Measurements from ENCODE around the gene ZC3H13.

ZC3H13 gene

GRCh38 chr13:45928176-45928575 is 124.4 kb downstream of the ZC3H13 start:
- DNase-seq (no peak), ATAC-seq (no peak)
- H3K36me3 Mint-ChIP-seq (ENCODE audit: low read depth): no peaks in the 10 kb centered on the region
- H3K27ac Mint-ChIP-seq: no peak overlapping the region
- H3K4me3 Mint-ChIP-seq: no peak overlapping the region
- no peaks in the 10 kb centered on the region for H3K9me3 Mint-ChIP-seq
- H3K4me1 Mint-ChIP-seq: no peaks in the 10 kb centered on the region
- H3K27me3 Mint-ChIP-seq: peaks cover 3% of the 10 kb centered on the region

GRCh38 chr13:45926741-45927140 is 125.8 kb downstream of the ZC3H13 start:
- H3K9me3 Mint-ChIP-seq: no peaks in the 10 kb centered on the region
- no peaks in the 10 kb centered on the region for H3K4me1 Mint-ChIP-seq
- H3K36me3 Mint-ChIP-seq (ENCODE audit: low read depth): no peaks in the 10 kb centered on the region
- no peak for ATAC-seq
- H3K27me3 Mint-ChIP-seq: no peaks in the 10 kb centered on the region
- no peak overlapping the region for H3K27ac Mint-ChIP-seq
- no peak for DNase-seq
- no peak overlapping the region for H3K4me3 Mint-ChIP-seq

- ATAC-seq: no peak
- Mint-ChIP-seq H3K9me3 (no peaks in the 10 kb centered on the region), H3K4me3 (no peak overlapping the region), H3K36me3 (ENCODE audit: low read depth) (no peaks in the 10 kb centered on the region), H3K27me3 (no peaks in the 10 kb centered on the region), H3K4me1 (no peaks in the 10 kb centered on the region), H3K27ac (no peak overlapping the region)
- no peak for DNase-seq
Measured at GRCh38 chr13:45925151-45925550, 127.4 kb downstream of the ZC3H13 start.

- DNase-seq: no peak
- Mint-ChIP-seq H3K27ac (no peak overlapping the region), H3K9me3 (no peaks in the 10 kb centered on the region), H3K36me3 (ENCODE audit: low read depth) (no peaks in the 10 kb centered on the region), H3K4me3 (no peak overlapping the region), H3K4me1 (no peaks in the 10 kb centered on the region), H3K27me3 (no peaks in the 10 kb centered on the region)
- no peak for ATAC-seq
Measured at GRCh38 chr13:45921162-45921736, 131.3 kb downstream of the ZC3H13 start.

- no peak for DNase-seq
- ATAC-seq: peak; percentile 40
- H3K36me3 Mint-ChIP-seq (ENCODE audit: low read depth): no peaks in the 10 kb centered on the region
Measured at GRCh38 chr13:45918597-45918996, 133.9 kb downstream of the ZC3H13 start.

GRCh38 chr13:45917019-45917418 is 135.5 kb downstream of the ZC3H13 start:
- ATAC-seq: no peak
- Mint-ChIP-seq H3K4me3 (no peak overlapping the region), H3K27ac (no peak overlapping the region)

More at GRCh38 chr13:45918597-45918996, 133.9 kb downstream of the ZC3H13 start:
- Mint-ChIP-seq H3K9me3 (no peaks in the 10 kb centered on the region), H3K27ac (no peak overlapping the region), H3K4me3 (no peak overlapping the region), H3K4me1 (no peaks in the 10 kb centered on the region), H3K27me3 (no peaks in the 10 kb centered on the region)

DNA sequence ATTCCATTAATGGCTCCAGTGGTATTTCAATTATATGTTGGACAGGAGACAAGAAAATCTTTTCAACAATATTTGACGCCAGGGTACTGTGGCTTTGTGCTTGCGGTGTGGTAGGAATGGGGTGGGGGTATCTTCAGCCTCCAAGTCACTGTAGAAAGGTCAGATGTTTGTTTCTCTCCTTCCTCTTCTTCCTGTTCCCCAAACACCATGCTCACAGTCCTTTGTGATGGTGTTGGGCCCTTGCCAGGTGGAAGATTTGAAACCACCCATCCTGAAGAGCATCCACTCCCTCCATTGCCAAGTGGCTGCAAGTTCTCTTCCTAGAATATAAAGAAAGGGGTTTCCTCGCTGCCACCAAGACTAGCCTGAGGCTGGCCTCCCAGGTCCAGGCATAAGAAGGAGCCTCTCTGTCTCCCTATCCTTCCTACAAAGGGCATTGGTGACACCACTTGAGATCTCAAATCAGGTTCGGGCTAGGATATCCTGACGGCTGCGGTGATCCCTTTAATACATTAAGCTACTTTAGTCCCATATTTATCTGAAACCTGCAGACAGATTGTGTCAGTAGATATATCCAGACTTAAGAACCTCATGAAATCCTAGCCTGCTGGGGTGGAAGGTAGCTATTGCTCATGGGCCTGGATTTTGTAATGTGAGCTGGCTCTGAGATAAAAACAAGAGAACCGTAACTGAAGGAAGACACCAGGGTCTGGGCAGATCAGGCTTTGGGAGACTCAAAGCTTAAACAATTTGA is 136.7 kb downstream of the ZC3H13 start:
- no peaks in the 10 kb centered on the region for H3K36me3 Mint-ChIP-seq (ENCODE audit: low read depth)
- no peak for DNase-seq
- H3K27ac Mint-ChIP-seq: no peak overlapping the region
- no peak for ATAC-seq
- no peaks in the 10 kb centered on the region for H3K4me1 Mint-ChIP-seq
- no peaks in the 10 kb centered on the region for H3K9me3 Mint-ChIP-seq
- no peak overlapping the region for H3K4me3 Mint-ChIP-seq
- no peaks in the 10 kb centered on the region for H3K27me3 Mint-ChIP-seq

More at GRCh38 chr13:45917019-45917418, 135.5 kb downstream of the ZC3H13 start:
- Mint-ChIP-seq H3K4me1 (no peaks in the 10 kb centered on the region), H3K27me3 (no peaks in the 10 kb centered on the region), H3K9me3 (no peaks in the 10 kb centered on the region), H3K36me3 (ENCODE audit: low read depth) (no peaks in the 10 kb centered on the region)
- no peak for DNase-seq

DNA sequence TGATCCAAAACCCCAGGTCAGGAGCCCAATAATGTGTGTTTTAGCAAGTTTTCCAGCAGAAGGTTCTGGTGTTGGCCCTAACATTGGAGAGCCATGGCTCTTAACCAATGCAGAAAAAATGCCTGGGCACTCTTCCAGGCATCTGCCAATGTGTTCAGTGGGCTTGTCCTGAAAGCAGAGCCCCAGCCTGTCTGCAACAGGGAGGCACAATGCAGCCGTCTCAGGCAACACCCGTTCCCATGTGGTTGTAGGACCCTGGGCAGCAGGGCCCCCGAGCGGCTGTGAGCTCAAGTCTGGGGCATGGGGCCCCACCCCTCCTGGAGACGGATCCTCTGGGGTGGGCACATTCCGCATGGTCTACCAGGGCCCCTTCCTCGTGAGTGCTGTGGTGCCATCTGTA is 142.9 kb downstream of the ZC3H13 start:
- no peaks in the 10 kb centered on the region for H3K9me3 Mint-ChIP-seq
- no peak overlapping the region for H3K4me3 Mint-ChIP-seq
- no peaks in the 10 kb centered on the region for H3K36me3 Mint-ChIP-seq (ENCODE audit: low read depth)
- H3K27me3 Mint-ChIP-seq: no peaks in the 10 kb centered on the region
- DNase-seq (no peak), ATAC-seq (no peak)
- H3K27ac Mint-ChIP-seq: no peak overlapping the region
- H3K4me1 Mint-ChIP-seq: no peaks in the 10 kb centered on the region

GRCh38 chr13:45909089-45909488 is 143.5 kb downstream of the ZC3H13 start:
- Mint-ChIP-seq H3K4me1 (no peaks in the 10 kb centered on the region), H3K4me3 (no peak overlapping the region), H3K9me3 (no peaks in the 10 kb centered on the region), H3K36me3 (ENCODE audit: low read depth) (no peaks in the 10 kb centered on the region), H3K27ac (no peak overlapping the region), H3K27me3 (no peaks in the 10 kb centered on the region)
- DNase-seq (no peak), ATAC-seq (no peak)

GRCh38 chr13:45907503-45907902 is 145.0 kb downstream of the ZC3H13 start:
- no peak for ATAC-seq
- Mint-ChIP-seq H3K9me3 (no peaks in the 10 kb centered on the region), H3K27me3 (no peaks in the 10 kb centered on the region), H3K36me3 (ENCODE audit: low read depth) (no peaks in the 10 kb centered on the region), H3K4me1 (no peaks in the 10 kb centered on the region), H3K4me3 (no peak overlapping the region), H3K27ac (no peak overlapping the region)
- DNase-seq: no peak

Data from activated naive CD8-positive, alpha-beta T cell treated with anti-CD3 and anti-CD28 coated beads, Interleukin-2, amount 50 U/mL, for 24 hours (primary cell).